Embryonic facial prominence (tissue), 1 donor: Measurements from ENCODE around the gene SPATS2L.

Source experiments
- DNase-seq: peaks from one replicate; pipeline ENCODE4 v3.0.0-alpha.2; 2016; ENCODE audit errors: extremely low spot score

SPATS2L gene

GRCh38 chr2:200506679-200507078 lies 200.2 kb downstream of the SPATS2L start:
- DNase-seq, result no peak

GRCh38 chr2:200507179-200507578 lies 200.7 kb downstream of the SPATS2L start:
- DNase-seq, result no peak

GRCh38 chr2:200509235-200509611 lies 202.7 kb downstream of the SPATS2L start:
- DNase-seq, result no peak

- peak; percentile 65 for DNase-seq
Measured at GRCh38 chr2:200509612-200510433, 203.3 kb downstream of the SPATS2L start, which contains the start of gene KCTD18. KCTD18 (minus strand) TSS chr2:200510068; CDS start chr2:200507016, 3,052 bp downstream.

- DNase-seq, result no peak
Measured at GRCh38 chr2:200515155-200515554, 208.7 kb downstream of the SPATS2L start.

- no peak for DNase-seq
Measured at GRCh38 chr2:200523158-200523557, 216.7 kb downstream of the SPATS2L start.

GRCh38 chr2:200523604-200524003 lies 217.1 kb downstream of the SPATS2L start:
- no peak for DNase-seq

- no peak for DNase-seq
Measured at GRCh38 chr2:200525066-200525465, 218.6 kb downstream of the SPATS2L start.

- DNase-seq, result no peak
Measured at GRCh38 chr2:200525551-200525881, 219.0 kb downstream of the SPATS2L start.

- DNase-seq, result peak; percentile 91
Measured at GRCh38 chr2:200525882-200526651, 219.6 kb downstream of the SPATS2L start, which contains the start of gene SGO2. SGO2 (plus strand) TSS chr2:200526207; CDS start chr2:200532976, 6,769 bp downstream.

GRCh38 chr2:200528228-200528627 lies 221.7 kb downstream of the SPATS2L start:
- DNase-seq, result no peak
